Measurements from ENCODE around the gene TPPP3.
A peak's percentile ranks its signal among the peaks of the same experiment; 100 is the strongest.

TPPP3 gene

DNA sequence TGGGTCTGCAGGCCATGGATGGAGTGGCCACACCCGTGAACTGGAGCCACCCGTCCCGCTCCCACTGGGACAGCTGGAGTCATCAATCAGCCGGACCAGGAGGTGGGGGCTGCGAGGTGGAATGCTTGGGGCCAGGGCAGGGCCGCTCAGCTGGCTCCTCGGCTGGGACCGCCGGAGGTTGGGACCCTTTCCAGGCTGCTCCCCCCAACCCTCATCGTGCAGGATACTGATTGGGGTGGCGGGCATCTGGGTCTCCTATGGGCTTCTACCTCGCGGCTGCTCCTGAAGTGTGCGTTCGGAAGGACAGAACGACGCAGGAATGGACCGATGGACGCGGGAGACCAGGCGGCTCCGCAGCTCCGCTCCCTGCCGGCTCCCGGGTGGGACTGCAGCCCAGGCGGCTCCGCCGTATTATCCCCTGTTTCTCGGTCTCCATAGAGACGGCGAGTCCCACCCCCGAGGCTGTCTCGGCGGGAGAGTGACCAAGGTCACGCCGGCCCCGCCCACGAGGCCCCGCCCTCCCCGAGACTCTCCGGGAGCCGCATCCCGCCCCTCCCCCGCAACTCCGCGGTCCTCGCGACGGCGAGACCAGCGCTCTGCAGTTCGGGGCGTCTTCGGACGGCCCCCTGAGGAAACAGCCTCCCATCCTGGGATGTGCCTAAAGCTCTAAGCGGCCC lies at the start of gene TPPP3:
TSS of gene TPPP3 (minus strand) at position 388 of the 677 bp plus-strand sequence. CDS start 2,387 bp downstream, outside the sequence.
- peak; percentile 19 for DNase-seq (ENCODE audit: low read depth)

GRCh38 chr16:67442581-67443255 lies 49.4 kb upstream of the TPPP3 start:
- DNase-seq (ENCODE audit: low read depth), result no peak

DNA sequence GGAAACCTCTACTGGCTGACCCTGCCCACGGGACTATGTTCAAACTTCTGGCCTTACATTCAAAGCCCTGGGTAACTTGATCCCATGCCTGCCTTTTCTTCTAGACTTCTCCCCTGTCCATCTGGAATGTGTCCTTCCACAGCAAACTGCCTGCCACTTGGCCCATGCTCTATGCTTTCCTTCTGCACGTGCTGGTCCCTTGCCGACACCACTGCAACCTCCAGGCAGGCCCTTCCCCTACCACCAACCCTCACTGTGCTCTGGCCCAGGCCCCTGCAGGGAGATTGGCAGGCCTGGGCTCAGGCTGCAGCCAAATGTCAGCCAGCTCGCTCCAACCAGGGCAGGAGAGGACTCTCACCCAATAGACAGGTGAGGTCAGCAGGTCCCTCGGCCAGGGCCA lies 48.6 kb upstream of the TPPP3 start:
- DNase-seq (ENCODE audit: low read depth), result no peak

DNA sequence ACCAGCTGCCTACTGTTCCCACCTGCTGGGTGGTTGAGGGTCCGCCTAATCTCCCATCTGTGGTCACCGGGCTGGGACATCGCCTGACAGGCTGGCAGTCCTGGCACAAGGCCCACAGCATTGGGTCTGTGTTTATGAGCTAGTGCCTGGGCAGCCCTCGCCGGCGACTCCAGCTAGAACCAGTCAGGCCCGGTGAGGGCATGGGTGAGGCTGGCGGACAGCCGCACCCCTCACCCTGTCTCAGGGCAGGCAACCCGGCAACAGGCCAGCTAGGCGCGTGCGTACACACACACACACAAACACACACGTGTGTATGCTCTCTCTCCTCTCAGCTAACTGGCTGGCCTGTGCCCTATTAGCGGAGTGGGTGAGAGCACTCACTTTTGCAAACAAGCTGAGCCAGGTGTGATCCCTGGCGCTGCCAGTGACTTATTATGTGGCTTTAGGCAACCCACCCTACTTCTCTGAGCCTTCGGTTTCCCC lies 48.0 kb upstream of the TPPP3 start:
- no peak for DNase-seq (ENCODE audit: low read depth)

DNA sequence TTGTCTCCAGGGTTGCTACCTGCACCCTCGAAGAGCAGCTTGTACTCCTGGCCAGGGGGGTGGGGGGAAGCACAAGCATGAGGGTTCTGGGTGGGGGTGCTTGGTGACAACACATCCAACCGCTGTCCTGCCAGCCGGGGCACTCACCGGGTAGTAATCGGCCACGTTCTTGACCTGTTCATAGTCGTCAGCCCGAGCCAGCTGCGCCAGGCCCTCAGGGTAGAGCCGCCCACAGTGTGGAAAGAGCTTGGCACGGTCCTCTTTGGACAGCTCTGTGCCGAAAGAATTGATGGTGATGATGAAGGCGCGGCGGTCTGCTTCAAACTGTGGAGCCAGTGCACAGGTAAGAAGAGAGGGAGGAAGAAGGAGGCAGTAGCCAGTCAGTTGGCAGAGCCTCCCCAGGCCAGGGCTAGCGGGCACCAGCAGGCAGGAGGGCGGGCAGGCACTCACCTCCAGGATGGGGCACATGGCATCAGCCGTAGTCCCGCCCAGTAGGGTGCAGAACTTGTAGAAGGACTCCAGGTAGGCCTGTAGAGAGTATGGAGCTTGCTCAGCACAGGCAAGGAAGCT lies 45.6 kb upstream of the TPPP3 start:
- DNase-seq (ENCODE audit: low read depth), result no peak

DNA sequence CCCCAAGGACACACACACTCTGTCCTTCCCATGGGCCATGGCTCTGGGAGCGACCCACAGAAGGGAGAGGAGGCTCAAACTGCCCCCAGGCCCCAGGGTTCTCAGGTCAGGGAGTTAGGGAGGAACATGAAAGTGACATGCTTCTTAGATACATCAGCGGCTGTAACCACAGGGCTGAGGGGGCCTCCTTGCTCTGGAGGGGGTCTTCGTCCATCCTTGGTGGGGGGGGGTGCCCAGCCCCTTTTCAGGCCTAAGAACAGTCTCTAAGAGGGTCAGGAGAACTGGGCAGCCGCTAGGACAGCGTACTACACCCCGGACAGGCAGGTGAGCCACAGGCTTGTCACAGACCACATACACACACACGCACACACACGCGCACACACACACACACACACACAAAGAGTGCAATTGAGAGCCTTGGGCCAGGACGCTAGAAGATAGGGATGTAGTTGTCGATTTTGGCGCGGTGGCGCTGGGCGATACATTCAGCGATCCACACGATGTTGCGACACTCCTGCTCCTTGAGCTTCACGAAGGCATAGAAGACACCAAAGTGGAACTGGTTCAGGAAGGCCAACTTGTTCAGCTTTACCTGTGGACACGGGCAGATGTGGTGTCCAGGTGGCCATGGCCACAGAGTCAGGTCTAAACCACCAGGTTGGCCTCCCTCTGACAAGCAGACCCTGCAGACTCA lies 44.9 kb upstream of the TPPP3 start:
- DNase-seq (ENCODE audit: low read depth), result no peak

GRCh38 chr16:67437513-67437912 lies 44.2 kb upstream of the TPPP3 start:
- no peak for DNase-seq (ENCODE audit: low read depth)

GRCh38 chr16:67436640-67437193 lies 43.4 kb upstream of the TPPP3 start:
- DNase-seq (ENCODE audit: low read depth), result no peak

GRCh38 chr16:67435758-67436164 lies 42.5 kb upstream of the TPPP3 start:
- no peak for DNase-seq (ENCODE audit: low read depth)

GRCh38 chr16:67433131-67433719 lies 39.9 kb upstream of the TPPP3 start:
- no peak for DNase-seq (ENCODE audit: low read depth)

DNA sequence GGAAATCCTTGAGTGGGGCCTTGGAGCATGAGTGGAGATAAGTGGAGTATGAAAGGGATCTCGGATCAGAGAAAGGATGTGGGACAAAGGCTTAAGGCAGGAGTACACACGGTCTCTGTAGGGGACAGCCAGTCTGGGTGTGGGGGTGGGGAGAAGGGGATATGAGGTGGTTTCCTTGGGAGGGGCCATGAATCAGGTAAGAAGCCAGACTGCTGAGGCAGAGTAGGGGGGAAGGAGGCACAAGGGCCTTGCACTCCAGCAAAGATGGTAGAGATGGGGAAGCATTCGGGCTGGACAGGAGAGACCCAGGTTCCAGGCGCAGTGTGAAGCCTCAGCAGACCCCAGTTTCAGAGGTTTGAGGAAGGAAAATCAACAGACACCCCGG lies 39.2 kb upstream of the TPPP3 start:
- DNase-seq (ENCODE audit: low read depth), result no peak

- no peak for DNase-seq (ENCODE audit: low read depth)
Measured at GRCh38 chr16:67431775-67432505, 38.6 kb upstream of the TPPP3 start.

DNA sequence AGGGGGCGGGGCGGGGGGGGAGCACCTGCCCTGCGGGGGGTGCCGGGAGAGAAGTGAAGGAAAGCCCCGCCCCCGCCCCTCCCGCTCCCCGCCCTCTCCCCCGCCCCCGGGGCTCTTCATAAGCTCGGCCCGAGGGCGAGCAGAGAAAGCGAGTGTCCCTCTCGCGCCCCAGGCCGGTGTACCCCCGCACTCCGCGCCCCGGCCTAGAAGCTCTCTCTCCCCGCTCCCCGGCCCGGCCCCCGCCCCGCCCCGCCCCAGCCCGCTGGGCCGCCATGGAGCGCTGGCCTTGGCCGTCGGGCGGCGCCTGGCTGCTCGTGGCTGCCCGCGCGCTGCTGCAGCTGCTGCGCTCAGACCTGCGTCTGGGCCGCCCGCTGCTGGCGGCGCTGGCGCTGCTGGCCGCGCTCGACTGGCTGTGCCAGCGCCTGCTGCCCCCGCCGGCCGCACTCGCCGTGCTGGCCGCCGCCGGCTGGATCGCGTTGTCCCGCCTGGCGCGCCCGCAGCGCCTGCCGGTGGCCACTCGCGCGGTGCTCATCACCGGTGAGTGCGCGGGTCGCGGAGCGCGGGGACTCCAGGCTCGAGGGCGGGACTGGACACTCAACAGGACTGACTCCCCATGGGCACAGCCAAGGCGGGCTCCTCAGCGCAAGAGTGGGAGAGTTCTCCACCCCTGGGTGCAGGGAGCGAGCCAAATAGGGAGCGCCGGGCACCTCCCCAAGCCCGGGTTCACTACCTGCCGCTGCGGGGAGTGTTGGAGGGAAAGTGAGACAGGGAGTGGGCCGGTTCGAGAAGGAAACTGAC lies 37.9 kb upstream of the TPPP3 start, which contains the start of gene HSD11B2:
TSS of gene HSD11B2 (plus strand) at position 145 of the 798 bp plus-strand sequence. CDS start at position 273, 128 bp downstream.
- no peak for DNase-seq (ENCODE audit: low read depth)

GRCh38 chr16:67430504-67430976 lies 37.2 kb upstream of the TPPP3 start:
- DNase-seq (ENCODE audit: low read depth), result no peak

DNA sequence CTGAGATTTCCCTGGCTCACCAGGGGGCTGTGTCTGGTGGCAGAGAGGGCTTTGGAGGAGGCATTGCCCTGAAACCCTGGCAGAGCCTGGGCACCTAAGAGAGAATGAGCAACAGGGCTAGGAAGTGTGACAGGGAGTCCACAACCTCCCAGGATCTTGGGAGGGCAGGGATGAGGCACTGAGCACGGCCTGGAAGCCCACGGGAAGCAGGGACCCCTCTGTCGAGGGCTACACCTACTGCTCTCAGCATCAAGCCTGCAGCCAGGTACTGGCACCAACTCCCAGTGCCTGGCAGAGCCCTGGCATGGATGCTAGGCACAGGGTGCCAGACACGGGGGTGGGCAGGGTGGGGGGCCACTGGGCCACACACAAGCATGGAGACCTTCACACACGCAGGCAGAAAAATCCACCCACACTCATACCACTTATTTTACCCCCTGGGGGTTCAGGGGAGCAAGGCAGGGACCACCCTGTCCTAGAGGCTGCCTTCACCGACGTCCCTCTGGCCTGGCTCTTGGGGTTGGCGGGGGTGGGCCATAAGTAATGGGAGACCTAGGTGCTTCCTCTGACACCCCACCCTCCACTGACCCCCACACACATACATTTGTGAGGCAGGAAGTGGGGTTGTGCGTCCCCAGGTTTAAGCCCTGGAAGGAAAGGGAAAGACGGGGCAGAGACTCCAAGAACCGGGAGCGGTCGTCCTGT lies 36.7 kb upstream of the TPPP3 start:
- DNase-seq (ENCODE audit: low read depth), result no peak

- no peak for DNase-seq (ENCODE audit: low read depth)
Measured at GRCh38 chr16:67429053-67429798, 35.9 kb upstream of the TPPP3 start.

GRCh38 chr16:67428146-67428731 lies 34.9 kb upstream of the TPPP3 start:
- DNase-seq (ENCODE audit: low read depth), result peak; percentile 35

DNA sequence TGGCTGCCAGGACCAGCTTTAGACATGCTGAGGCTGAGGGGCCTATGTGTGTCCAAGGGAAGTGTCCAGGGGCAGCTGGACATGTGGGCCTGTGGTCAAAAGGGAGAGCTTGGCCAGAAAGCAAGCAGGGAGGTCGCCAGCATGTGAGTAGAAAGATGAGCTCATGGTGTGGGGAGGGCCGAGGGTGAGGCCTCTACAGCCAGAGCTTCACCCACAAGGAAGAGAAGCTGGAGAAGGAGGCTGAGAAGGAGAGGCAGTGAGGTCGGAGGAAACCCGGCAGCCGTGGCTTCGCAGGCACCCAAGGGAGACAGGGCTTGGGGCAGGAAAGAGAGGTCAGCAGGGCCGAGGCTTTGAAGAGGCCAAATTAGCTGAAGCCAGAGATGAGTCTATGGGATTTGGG lies 33.7 kb upstream of the TPPP3 start:
- no peak for DNase-seq (ENCODE audit: low read depth)
